GM18951 (cell line): ENCODE measurements around the gene RIC8A.
"Not testable (repeated sequence)": the region's sequence is repeated elsewhere in the genome, so short reads cannot be mapped to it uniquely, and the experiment has no call there.

Source experiments
- POLR2A ChIP-seq: IDR thresholded peaks from 4 replicates; pipeline ENCODE4 v1.6.1; 2011; ENCODE audit warnings: mild to moderate bottlenecking; ENCODE audit not compliant: insufficient read length, insufficient read depth; ENCODE audit errors: extremely low read depth
- in situ Hi-C: fragments of 300-500 bp; cut with MboI; formaldehyde crosslinking; loops from one replicate; pipeline ENCODE4 v1.12.0; 2022; ENCODE audit warnings: low sequenced_read_pairs, mixed read lengths, inconsistent platforms; ENCODE audit not compliant: unreplicated experiment

Gene RIC8A

DNA sequence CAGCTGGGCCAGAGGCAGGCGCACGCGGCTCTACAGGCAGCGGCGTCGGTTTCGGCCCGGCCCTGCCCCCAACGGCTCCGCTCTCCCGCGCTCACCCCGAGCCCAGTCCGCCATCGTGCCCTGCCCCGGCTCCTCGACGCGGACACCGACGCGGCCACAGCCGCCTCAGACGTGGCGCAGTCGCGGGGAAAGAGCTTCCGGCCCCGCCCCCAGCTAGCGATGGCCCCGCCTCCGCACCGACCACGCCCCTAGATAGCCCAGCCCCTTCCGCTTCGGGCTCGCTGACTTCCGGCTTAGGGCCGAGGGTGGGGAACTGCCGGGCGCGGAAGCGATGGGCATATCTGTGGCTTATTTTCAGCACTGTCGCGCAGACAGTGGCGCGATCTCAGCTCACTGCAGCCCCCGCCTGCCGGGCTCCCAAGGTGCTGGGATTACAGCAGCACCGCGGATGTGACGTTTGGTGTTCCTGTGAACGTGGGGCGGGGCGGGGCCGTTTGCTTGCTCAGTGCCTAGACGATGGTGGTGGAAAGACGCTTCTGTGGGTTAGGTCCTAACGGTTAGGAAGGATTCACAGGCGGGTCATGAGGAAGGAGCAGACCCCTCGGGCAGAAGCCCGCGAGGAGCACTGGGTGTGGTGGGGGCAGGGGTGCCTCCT is at the start of gene RIC8A, which contains the start of gene BET1L:
TSS of gene RIC8A (plus strand) at position 501 of the 655 bp plus-strand sequence. CDS start 1,147 bp downstream, outside the sequence.
TSS of gene BET1L (minus strand) at position 192 of the 655 bp plus-strand sequence. CDS start at position 114, 78 bp downstream.
- in situ Hi-C loops: no loop called here
- peak; percentile 94 for TF ChIP-seq POLR2A

DNA sequence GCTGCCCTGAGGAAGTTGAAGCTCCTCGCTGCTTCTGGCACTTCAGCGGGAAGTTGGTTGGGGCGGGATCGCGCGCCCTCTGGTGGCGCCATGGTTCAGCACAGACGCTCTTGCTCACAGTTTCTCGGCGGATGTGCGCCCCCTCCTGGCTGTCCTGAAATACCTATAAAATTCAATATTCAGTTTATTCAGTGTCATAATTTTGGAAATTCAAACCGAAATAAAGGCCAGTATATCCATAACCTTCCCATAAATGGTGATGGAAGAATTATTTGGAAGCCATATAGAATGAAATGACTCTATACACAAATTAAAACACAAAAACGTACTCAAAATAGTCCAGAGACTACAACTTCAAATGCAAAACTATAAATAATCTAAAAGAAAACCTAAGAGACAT is 27.3 kb upstream of the RIC8A start:
- in situ Hi-C loops: not testable (repeated sequence)

DNA sequence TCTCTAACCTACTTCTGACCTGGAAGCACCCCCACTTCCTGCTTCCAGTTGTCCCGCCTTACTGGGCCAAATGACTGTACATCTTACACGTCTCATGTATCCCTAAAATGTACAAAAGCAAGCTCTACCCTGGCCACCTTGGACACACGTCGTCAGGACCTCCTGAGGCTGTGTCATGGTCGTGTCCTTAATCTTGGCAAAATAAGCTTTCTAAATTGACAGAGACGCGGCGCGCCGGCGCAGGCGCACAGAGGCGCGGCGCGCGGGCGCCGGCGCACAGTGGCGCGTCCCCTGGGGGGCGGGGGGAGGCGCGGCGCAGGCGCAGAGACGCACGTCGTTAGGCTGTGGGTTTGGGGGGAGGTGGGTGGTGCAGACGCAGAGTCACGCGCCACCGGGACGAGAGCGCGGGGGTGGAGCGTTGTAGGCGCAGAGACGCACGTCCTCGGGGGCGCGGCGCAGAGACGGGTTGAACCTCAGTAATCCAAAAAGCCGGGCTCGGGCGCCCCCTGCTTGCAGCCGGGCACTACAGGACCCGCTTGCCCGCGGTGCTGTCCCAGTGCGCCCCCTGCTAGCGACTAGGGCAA is 18.2 kb upstream of the RIC8A start:
- in situ Hi-C loops: not testable (repeated sequence)

DNA sequence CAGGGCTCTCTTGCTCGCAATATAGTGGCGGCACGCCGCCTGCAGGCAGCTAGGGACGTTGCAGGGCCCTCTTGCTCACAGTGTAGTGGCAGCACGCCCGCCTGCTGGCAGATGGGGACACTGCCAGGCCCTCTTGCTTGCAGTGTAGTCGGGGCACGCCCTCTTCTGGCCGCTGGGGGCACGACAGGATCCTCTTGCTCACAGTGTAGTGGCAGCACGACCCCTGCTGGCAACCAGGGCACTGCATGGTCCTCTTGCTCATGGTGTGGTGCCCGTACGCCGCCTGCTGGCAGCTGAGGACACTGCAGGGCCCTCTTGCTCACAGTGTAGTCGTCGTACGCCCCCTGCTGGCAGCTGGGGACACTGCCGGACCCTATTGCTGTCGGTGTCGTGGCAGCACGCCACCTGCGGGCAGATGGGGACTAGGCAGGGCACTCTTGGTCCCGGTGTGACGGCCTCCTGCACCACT is 17.6 kb upstream of the RIC8A start:
- in situ Hi-C loops: not testable (repeated sequence)

DNA sequence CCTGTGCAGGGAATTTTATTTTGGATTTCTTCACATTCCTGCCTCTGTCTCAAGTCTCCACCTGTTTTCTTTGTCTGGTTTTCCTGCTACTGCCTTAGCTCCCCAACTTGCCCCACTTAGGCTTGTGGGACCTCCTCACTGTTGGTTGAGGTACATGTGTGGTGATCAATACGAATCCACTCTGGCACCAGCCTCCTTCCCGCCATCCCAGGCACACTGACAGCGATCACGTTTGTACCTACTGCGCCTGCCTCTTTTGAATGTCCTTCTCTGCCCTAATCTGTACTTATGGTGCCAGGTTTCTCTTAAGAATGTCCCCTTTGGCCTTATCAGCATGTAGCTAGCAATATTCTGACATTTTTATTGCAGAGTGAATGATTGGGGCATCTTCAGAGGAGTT is 17.0 kb upstream of the RIC8A start:
- in situ Hi-C loops: not testable (repeated sequence)

DNA sequence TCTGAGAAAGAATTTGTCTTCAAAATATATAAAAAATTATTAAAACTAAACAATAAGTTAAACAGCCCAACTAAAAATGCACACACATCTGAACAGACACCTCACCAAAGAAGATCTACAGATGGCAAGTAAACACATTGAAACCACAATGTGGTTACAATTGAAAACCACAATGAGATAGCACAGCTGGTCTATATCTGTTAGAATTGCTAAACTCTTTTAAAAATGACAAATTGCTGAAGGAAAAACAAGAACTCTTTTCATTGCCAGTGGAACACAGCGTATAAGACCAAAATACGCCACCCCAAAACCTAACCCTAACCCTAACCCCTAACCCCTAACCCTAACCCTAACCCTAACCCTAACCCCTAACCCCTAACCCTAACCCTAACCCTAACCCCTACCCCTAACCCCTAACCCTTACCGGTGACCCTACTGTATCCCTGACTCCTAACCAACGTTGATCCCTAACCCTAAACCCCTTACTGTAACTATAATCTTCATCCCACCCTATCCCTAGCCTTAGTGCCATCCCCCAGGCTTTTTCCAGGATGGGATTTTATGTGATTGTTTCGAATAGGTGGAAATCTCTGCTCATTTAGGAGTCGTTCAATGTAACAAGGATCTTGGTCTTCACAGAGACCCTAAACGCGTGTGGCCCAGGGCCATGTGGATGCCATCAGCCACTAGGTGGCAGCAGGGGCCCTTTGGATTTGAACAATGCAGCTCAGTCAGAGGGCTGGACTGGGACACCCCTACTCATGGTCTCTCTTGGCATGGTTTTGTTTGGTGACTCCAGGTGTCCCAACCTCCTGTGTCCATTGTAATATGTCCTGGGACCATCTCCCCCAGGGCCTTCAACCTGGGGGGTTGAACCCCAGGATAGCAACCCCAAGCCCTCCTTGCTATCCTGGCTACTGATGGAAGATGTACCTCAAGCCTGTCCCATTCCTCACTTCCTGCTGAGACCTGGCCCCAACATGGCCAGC is 15.7 kb upstream of the RIC8A start:
- in situ Hi-C loops: not testable (repeated sequence)

DNA sequence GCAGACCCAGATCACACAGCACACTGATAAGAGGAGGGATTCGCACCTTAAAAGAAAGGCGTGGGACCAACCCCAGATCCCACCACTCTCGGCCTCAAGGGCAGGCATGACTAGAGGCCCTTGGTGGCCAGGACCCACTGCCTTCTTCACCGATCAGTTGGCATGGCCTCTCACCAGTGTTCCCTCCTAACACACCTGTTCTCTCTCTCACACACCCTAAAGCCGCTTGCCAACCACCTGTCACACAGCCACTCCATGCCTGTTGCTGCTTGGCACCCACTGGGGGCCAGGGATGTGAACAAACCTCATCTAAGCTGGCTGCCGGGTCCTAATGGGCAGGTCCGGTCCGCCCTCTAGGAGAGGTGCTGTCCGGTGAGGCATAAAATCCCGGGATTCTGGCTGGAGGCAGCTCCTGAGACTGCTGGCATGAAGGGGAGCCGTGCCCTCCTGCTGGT is 14.8 kb upstream of the RIC8A start, which contains the start of gene SCGB1C1:
TSS of gene SCGB1C1 (plus strand) at position 405 of the 455 bp plus-strand sequence. CDS start at position 427, 22 bp downstream.
- in situ Hi-C loops: not testable (repeated sequence)

DNA sequence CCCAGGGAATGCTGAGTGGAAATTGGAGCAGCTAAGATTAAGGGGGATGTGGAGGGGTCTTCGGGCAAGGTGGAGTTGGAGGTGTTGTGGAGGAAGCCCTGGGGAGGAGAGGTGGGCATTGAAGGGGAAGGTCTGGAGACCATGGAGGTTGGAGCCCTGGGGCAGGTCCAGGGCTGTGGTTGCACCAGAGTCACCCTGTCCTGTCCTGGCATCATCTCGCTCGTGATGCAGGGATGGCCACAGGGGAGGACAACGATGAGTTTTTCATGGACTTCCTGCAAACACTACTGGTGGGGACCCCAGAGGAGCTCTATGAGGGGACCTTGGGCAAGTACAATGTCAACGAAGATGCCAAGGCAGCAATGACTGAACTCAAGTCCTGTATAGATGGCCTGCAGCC is 14.0 kb upstream of the RIC8A start:
- in situ Hi-C loops: not testable (repeated sequence)

DNA sequence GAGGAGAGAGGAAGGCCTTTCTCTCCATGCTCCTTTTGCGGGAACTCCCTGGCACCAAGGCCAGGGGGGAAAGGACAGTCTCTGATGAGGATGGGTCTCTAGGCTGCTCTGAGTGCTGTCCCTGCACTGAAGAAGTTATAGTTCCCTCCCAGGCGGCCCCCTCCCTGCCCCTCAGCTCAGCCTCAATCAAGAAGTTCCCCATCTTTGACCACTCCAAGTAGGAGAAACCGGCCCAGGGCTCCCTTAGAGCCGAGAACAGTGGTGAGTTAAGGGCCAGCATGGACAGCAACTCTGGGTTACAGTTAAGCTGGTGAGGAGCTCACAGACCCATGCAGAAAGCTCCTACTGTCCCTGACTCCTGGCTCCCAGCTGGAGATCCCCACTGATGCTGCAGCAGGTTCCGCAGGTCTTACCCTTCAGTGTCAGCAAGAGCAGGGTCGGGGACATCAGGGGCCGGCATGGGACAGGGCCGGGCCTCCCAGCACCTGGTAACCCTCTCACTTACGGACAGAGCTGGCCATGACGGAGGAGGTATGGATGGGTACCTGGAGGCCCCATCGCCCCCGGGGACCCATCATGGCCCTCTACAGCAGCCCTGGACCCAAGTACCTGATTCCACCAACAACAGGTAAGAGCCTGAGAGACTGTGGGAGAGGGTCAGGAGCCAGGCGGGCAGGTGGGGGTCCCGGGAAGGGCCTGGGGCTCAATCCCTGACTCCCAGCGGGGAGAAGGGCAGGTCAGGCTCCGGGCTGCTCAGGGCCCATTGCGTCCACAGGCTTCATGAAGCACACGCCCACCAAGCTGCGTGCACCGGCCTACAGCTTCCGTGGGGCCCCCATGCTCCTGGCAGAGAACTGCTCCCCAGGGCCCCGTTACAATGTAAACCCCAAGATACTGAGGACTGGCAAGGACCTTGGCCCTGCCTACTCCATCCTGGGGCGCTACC is 10.4 kb upstream of the RIC8A start:
- in situ Hi-C loops: no loop called here
- no peak for TF ChIP-seq POLR2A

DNA sequence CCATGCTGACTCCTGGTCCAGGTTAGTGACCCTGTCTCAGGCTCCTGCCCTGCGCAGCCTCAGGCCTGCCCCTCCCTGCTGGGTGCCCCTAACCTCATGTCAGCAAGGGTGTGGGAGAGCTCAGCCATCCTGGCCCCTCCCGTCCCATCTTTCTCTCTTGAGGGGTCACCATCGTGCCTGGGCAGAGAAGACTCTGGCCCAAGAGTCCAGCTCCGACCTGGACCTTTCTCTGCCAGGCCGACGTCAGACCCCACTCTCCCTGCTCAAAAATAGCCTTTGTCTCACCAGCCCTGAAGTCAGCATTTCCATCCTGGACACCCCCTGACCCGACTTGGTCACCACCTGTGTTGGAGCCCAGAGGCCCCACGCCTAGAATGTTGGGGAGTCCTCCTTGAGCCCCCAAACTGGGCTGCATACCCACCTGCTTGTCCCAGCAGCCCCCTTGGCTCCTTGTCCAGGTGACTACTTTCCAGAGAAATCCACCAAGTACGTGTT is 9.7 kb upstream of the RIC8A start:
- in situ Hi-C loops: no loop called here
- no peak for TF ChIP-seq POLR2A

DNA sequence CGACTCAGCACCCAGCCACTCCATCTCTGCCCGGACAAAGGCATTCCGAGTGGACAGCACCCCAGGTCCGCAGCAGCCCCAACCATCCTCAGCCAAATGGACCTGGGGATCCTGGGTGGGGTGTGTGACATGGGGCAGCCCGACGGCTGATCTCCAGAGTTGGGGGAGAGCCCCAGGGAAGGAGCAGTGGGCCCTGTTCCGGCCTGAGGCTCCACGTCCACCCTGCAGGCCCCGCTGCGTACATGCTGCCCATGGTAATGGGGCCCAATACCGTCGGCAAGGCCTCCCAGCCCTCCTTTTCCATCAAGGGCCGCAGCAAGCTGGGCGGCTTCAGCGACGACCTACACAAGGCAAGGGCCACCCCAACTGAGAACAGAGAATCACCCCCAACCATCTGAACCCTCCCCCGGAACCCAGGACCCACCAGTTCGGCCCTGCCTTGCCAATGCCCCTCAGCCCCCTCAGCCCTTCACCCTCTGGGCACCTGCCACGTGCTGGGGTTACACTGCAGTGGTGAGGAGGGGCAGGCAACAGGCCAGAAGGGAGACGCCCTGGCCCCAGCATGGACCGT is 9.2 kb upstream of the RIC8A start:
- TF ChIP-seq POLR2A: no peak
- in situ Hi-C loops: no loop called here

DNA sequence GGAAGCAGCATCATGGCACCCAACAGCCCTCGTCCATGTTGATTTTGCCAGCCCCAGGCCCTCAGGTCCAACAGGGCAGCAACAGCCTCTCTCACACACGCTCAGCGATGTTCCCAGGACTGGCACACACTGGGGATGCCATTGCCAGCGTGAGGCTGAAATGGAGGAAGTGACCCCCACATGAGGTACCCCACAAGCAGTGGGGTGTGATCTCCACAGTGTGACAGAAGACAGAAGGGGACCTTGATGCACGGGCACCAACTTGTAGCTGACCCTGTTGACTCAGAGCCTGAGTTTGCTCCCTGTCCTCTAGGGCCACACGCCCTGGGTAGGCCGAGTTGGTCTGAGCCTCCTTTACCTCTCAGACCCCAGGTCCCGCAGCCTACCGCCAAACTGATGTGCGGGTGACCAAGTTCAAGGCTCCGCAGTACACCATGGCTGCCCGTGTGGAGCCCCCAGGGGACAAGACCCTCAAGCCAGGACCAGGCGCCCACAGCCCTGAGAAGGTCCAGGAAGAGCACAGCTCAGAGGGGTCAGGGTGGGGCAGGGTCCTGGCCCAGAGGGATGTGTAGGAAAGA is 8.4 kb upstream of the RIC8A start:
- TF ChIP-seq POLR2A: no peak
- in situ Hi-C loops: no loop called here
